Parathyroid adenoma (tissue), 2 donors: Measurements from ENCODE around the gene PPP1R1A.

Source experiments
- H2AFZ ChIP-seq: fragments of 300-600 bp; sonication (generic); one replicate; pipeline ENCODE4 v1.7.0; 2017; ENCODE audit warnings: antibody characterized with exemption, mild to moderate bottlenecking
- H3K27ac ChIP-seq: fragments of 300-600 bp; sonication (generic); one replicate; pipeline ENCODE4 v1.7.0; 2017
- H3K27me3 ChIP-seq: fragments of 300-600 bp; sonication (generic); one replicate; pipeline ENCODE4 v1.7.0; 2017; ENCODE audit warnings: low read length; ENCODE audit not compliant: control insufficient read depth, insufficient read depth
- H3K36me3 ChIP-seq: fragments of 300-600 bp; sonication (generic); one replicate; pipeline ENCODE4 v1.7.0; 2017; ENCODE audit warnings: low read length; ENCODE audit not compliant: control insufficient read depth, insufficient read depth
- H3K4me1 ChIP-seq: fragments of 300-600 bp; sonication (generic); one replicate; pipeline ENCODE4 v1.7.0; 2017; ENCODE audit warnings: control low read depth
- H3K4me2 ChIP-seq: fragments of 300-600 bp; sonication (generic); one replicate; pipeline ENCODE4 v1.7.0; 2017; ENCODE audit warnings: low read length
- H3K4me3 ChIP-seq: fragments of 300-600 bp; sonication (generic); one replicate; pipeline ENCODE4 v1.7.0; 2017; ENCODE audit warnings: low read depth, low read length
- H3K79me2 ChIP-seq: fragments of 300-600 bp; sonication (generic); one replicate; pipeline ENCODE4 v1.7.0; 2017; ENCODE audit warnings: control low read depth
- H3K9ac ChIP-seq: fragments of 300-600 bp; sonication (generic); one replicate; pipeline ENCODE4 v1.7.0; 2017; ENCODE audit warnings: mild to moderate bottlenecking
- H3K9me3 ChIP-seq: fragments of 300-600 bp; sonication (generic); one replicate; pipeline ENCODE4 v1.7.0; 2017; ENCODE audit warnings: low read length; ENCODE audit not compliant: control insufficient read depth
- CTCF ChIP-seq: fragments of 300-600 bp; sonication (generic); IDR thresholded peaks from one replicate; pipeline ENCODE4 v1.7.0; 2017; ENCODE audit warnings: antibody characterized with exemption, mild to moderate bottlenecking
- donor health status: primary hyperparathyroidism.

PPP1R1A gene

DNA sequence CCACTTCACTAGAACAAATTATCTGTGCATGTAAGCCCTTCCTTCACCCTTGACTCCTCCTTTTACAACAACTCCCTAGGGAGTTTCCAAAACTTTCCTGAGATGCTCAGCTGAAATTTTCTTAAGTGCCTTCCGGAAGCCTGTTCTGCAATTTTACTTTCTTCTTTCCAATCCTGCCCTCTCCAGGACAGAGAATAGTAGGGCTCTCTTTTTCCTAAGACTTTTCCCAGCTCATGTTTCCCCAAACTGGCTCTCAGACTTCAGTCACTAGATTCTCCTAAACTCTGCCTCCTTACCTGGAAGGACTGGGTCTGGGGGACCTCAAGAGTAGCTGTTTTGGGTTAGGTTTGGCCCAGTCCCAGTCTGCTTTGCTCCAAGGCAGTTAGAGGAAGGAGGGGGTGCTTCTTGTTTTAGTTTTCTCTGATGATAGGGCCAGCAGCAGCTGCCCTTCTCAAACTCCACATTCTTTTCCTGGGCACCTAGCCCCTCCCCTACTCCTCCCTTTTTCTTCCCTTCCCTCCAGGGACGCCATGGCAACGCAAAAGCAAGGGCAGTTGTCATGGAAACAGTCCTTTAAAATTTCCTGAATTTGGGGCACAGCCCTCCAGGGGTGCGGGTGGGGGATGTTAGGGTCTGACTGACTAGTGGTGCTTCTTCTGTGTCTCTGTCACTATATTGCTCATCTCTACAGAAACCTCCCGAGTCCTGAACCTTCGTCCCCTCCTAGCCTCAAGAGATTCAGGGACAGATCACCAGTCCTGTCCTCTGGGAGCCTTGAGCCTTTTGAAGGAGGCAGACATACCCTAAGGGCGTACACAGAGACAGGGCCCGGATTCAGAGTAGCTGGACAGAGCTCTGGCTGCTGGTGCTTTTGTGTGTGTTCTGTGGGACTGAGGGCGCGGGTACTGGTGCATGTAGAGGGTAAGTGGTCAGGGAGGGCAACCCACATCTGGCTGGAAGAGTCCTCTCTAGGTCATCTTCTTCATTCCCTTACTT, 17.0 kb downstream of the PPP1R1A start:
- Histone ChIP-seq H3K79me2 (no peaks in the 10 kb centered on the region), H3K9ac (no peak overlapping the region), H3K4me1 (no peaks in the 10 kb centered on the region), H3K27ac (no peak overlapping the region), H3K27me3 (no peaks in the 10 kb centered on the region), H2AFZ (no peak overlapping the region), H3K36me3 (no peaks in the 10 kb centered on the region), H3K4me2 (no peak overlapping the region), H3K4me3 (no peak overlapping the region), H3K9me3 (no peaks in the 10 kb centered on the region)
- TF ChIP-seq CTCF: no peak

DNA sequence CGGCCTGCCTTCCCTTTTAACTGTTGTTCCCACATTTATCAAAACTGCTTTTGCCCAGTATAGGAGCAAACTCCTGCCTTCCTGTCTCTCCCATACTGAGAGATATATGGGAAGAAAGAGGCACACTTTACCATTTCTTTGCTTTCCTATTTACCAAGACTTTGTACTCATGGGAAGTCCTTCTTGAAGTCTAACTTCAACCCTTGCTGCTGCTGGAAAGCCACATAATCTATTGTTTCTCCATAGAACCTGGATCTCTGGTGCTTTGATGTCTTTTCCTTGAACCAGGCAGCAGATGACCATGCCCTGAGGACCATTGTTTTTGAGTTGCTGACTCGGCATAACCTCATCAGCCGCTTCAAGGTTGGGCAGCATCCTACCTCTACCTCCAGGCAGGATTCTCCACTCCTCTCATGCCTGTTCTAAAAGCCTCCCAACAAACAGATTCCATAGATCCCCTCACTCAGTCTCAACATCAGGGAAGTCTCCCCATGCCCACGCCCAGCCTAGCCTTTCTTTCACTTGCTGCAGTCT, 18.4 kb downstream of the PPP1R1A start:
- Histone ChIP-seq H3K4me1 (no peaks in the 10 kb centered on the region), H3K9me3 (no peaks in the 10 kb centered on the region), H3K4me2 (no peak overlapping the region), H2AFZ (no peak overlapping the region), H3K27ac (no peak overlapping the region), H3K4me3 (no peak overlapping the region), H3K9ac (no peak overlapping the region), H3K79me2 (no peaks in the 10 kb centered on the region), H3K27me3 (no peaks in the 10 kb centered on the region), H3K36me3 (no peaks in the 10 kb centered on the region)
- TF ChIP-seq CTCF: no peak

- Histone ChIP-seq H3K4me3 (no peak overlapping the region), H3K9ac (no peak overlapping the region), H3K27me3 (no peaks in the 10 kb centered on the region), H3K9me3 (no peaks in the 10 kb centered on the region), H3K4me2 (no peak overlapping the region), H3K79me2 (no peaks in the 10 kb centered on the region), H3K27ac (no peak overlapping the region), H3K36me3 (no peaks in the 10 kb centered on the region), H3K4me1 (no peaks in the 10 kb centered on the region), H2AFZ (no peak overlapping the region)
- no peak for TF ChIP-seq CTCF
Measured at GRCh38 chr12:54569072-54569471, 19.4 kb downstream of the PPP1R1A start.

- Histone ChIP-seq H3K4me2 (no peak overlapping the region), H3K27ac (no peak overlapping the region), H3K9ac (no peak overlapping the region), H3K36me3 (no peaks in the 10 kb centered on the region), H2AFZ (no peak overlapping the region), H3K79me2 (no peaks in the 10 kb centered on the region), H3K9me3 (no peaks in the 10 kb centered on the region), H3K27me3 (no peaks in the 10 kb centered on the region), H3K4me3 (no peak overlapping the region), H3K4me1 (no peaks in the 10 kb centered on the region)
- no peak for TF ChIP-seq CTCF
Measured at GRCh38 chr12:54566792-54567191, 21.7 kb downstream of the PPP1R1A start.
